HepG2 (cell line): Measurements from ENCODE around the gene ATP8B4. TPM values are rescaled to one million over a fixed set of nuclear protein-coding genes. Genes with fewer than 3 reads are reported as not detected.

Source experiments
- ATAC-seq: fragments of 200-7000 bp; cut with Tn5 transposase; 3 replicates; pipeline ENCODE4 v1.9.1; 2020; ENCODE audit warnings: mild to moderate bottlenecking, moderate library complexity
- BruUV-seq: library from RNA; stranded (reverse); fragments of 400-500 nt; replicated peaks from 2 replicates; lab custom pipeline; 2021; lab: Mats Ljungman, UMichigan
- CTCF ChIA-PET: fragments of 300-600 bp; formaldehyde crosslinking; extraction: SDS; loops from one replicate; lab custom pipeline; 2021; ENCODE audit warnings: low total read pairs, inconsistent platforms, low intra/inter-chr PET ratio; lab: Yijun Ruan, JAX
- POLR2A ChIA-PET: fragments of 350-600 bp; sonication (Branson Sonifier 250); formaldehyde crosslinking; loops from one replicate; lab custom pipeline; 2020; ENCODE audit warnings: antibody characterized with exemption, inconsistent platforms; lab: Yijun Ruan, JAX
- DNase-seq: peaks from one replicate; pipeline ENCODE4 v3.0.0-alpha.2; 2015; ENCODE audit warnings: low spot score
- FAIRE-seq: peaks from 3 replicates; lab custom pipeline; 2011; peaks lifted over from hg19 to GRCh38; lab: Jason Lieb, UNC
- H2AFZ ChIP-seq: one replicate; pipeline ENCODE4 v1.6.1; 2011; ENCODE audit warnings: low read length, inconsistent platforms
- H3K27ac ChIP-seq: fragments of 300-600 bp; 3 replicates; pipeline ENCODE4 v1.8.0; 2011; ENCODE audit warnings: mixed run types, mild to moderate bottlenecking, mixed read lengths, low read length, inconsistent platforms; ENCODE audit not compliant: insufficient read depth; ENCODE audit errors: extremely low read length
- H3K27me3 ChIP-seq, 2 experiments: fragments of 200-600 bp in 1 of 2; 2 replicates in 1 of 2; 3 replicates in 1 of 2; pipeline versions ENCODE4 v1.6.0 to v1.8.0; 2011; ENCODE audit warnings: low read length in 2 of 2, mild to moderate bottlenecking in 2 of 2, moderate library complexity in 2 of 2, inconsistent platforms in 1 of 2; ENCODE audit not compliant: insufficient read depth in 2 of 2, control insufficient read depth in 1 of 2
- H3K36me3 ChIP-seq, 2 experiments: fragments of 200-600 bp in 1 of 2; replicated peaks in 1 of 2; 2 replicates in 1 of 2; 3 replicates in 1 of 2; pipeline versions ENCODE4 v1.5.1 to v1.8.0; 2011; ENCODE audit warnings: low read length in 2 of 2, inconsistent platforms in 1 of 2; ENCODE audit not compliant: insufficient read depth in 2 of 2, control insufficient read depth in 1 of 2
- H3K4me1 ChIP-seq: 2 replicates; pipeline ENCODE4 v1.5.1; 2012; ENCODE audit warnings: low read length, inconsistent platforms; ENCODE audit not compliant: insufficient read depth
- H3K4me2 ChIP-seq: 2 replicates; pipeline ENCODE4 v1.6.0; 2011; ENCODE audit warnings: low read depth, low read length, inconsistent platforms
- H3K4me3 ChIP-seq, 3 experiments: fragments of 200-600 bp in 1 of 3; sonication (generic), shearing (Covaris generic) in 1 of 3; replicated peaks in 1 of 3; 2 replicates each; pipeline ENCODE4 v1.5.1; 2011 to 2016; ENCODE audit warnings: low read length in 3 of 3, inconsistent platforms in 2 of 3, low read depth in 2 of 3, mild to moderate bottlenecking in 2 of 3, control low read depth in 1 of 3, mixed read lengths in 1 of 3; ENCODE audit not compliant: insufficient read depth in 1 of 3
- H3K79me2 ChIP-seq: one replicate; pipeline ENCODE4 v1.6.1; 2011; ENCODE audit warnings: low read length, inconsistent platforms; ENCODE audit not compliant: insufficient read depth
- H3K9ac ChIP-seq: 2 replicates; pipeline ENCODE4 v1.6.0; 2011; ENCODE audit warnings: mild to moderate bottlenecking, low read depth, low read length, inconsistent platforms; ENCODE audit not compliant: insufficient read depth
- H3K9me3 ChIP-seq: 2 replicates; pipeline ENCODE4 v1.5.1; 2012; ENCODE audit warnings: mild to moderate bottlenecking, low read length
- H4K20me1 ChIP-seq: 2 replicates; pipeline ENCODE4 v1.6.0; 2011; ENCODE audit warnings: inconsistent platforms, mild to moderate bottlenecking, low read length, moderate library complexity; ENCODE audit not compliant: insufficient read depth
- AHR ChIP-seq: IDR thresholded peaks from 2 replicates; pipeline ENCODE4 v1.6.1; 2018; ENCODE audit warnings: missing genetic modification reagents, missing compliant biosample characterization
- CREB1 ChIP-seq, 2 experiments: fragments of 450-650 bp in 1 of 2; IDR thresholded peaks; 2 replicates each; pipeline ENCODE4 v1.6.1; 2016 to 2017; ENCODE audit warnings: control low read depth in 1 of 2, mild to moderate bottlenecking in 1 of 2, missing compliant biosample characterization in 1 of 2, missing genetic modification characterization in 1 of 2
- ELF1 ChIP-seq: sonication (generic); formaldehyde crosslinking; IDR thresholded peaks from 2 replicates; pipeline ENCODE4 v1.4.0; 2020; ENCODE audit warnings: missing genetic modification reagents
- GMEB1 ChIP-seq: sonication (generic); formaldehyde crosslinking; IDR thresholded peaks from 2 replicates; pipeline ENCODE4 v1.5.1; 2020; ENCODE audit warnings: missing genetic modification reagents, mild to moderate bottlenecking, borderline replicate concordance
- GMEB2 ChIP-seq: IDR thresholded peaks from 2 replicates; pipeline ENCODE4 v1.6.1; 2016; ENCODE audit warnings: missing biosample characterization, missing genetic modification reagents, low read depth
- ONECUT2 ChIP-seq: sonication (generic); formaldehyde crosslinking; IDR thresholded peaks from 2 replicates; pipeline ENCODE4 v1.4.0; 2020; ENCODE audit warnings: missing genetic modification reagents
- PHF20 ChIP-seq: sonication (generic); formaldehyde crosslinking; IDR thresholded peaks from 2 replicates; pipeline ENCODE4 v1.5.0; 2020; ENCODE audit warnings: mild to moderate bottlenecking, missing genetic modification reagents
- RFX5 ChIP-seq: IDR thresholded peaks from 2 replicates; pipeline ENCODE4 v1.6.1; 2011; ENCODE audit warnings: low read depth, low read length, improper control_type of control experiment
- THYN1 ChIP-seq: sonication (generic); formaldehyde crosslinking; IDR thresholded peaks from 2 replicates; pipeline ENCODE4 v1.8.1; 2023; ENCODE audit warnings: low read depth, mild to moderate bottlenecking, moderate library complexity, missing genetic modification reagents, borderline replicate concordance
- WGBS: methylation state at CpG from one replicate; pipeline ENCODE4 v1.1.6; 2017; ENCODE audit warnings: low lambda C conversion rate; 5-methylcytosine and 5-hydroxymethylcytosine counted together
- in situ Hi-C: cut with HindIII; loops from 2 replicates; pipeline ENCODE4 v1.10.0; 2017; ENCODE audit warnings: low pct_unique_long_range_greater_than_20kb; ENCODE audit not compliant: extremely low pct_ligation_motif_present
- intact Hi-C: fragments of 100-400 bp; cut with micrococcal nuclease; formaldehyde crosslinking; loops from one replicate; pipeline ENCODE4 v1.10.0; 2022; ENCODE audit not compliant: unreplicated experiment
- polyA plus RNA-seq, 8 experiments: library from polyadenylated mRNA; depleted of rRNA in 3 of 8; stranded (reverse) in 7 of 8; unstranded in 1 of 8; fragments of >200 nt; fragmentation: Illumina TruSeq in 4 of 8; extraction: Trizol in 4 of 8; gene quantifications; 2 replicates each; pipeline versions ENCODE4 v1.2.1 to v1.2.3, GENCODE V29; 2011 to 2016; ENCODE audit warnings: low read depth in 4 of 8, missing spikeins in 1 of 8, mixed read lengths in 1 of 8; ENCODE audit not compliant: insufficient read depth in 1 of 8
- total RNA-seq, 5 experiments: library from RNA; depleted of rRNA; stranded (reverse); fragments of >200 nt; fragmentation: Illumina TruSeq; extraction: Trizol; gene quantifications; 2 replicates each; pipeline ENCODE4 v1.2.3, GENCODE V29; 2016; ENCODE audit warnings: low read depth in 1 of 5
- TF ChIP-seq, protein P1 (sequence below): sonication (generic); formaldehyde crosslinking; IDR thresholded peaks from 2 replicates; pipeline ENCODE4 v1.8.1; 2023; ENCODE audit warnings: mild to moderate bottlenecking, inconsistent platforms, moderate library complexity, missing genetic modification reagents, borderline replicate concordance

The ATP8B4 gene
- total and polyA plus RNA-seq, 2 of the 13 experiments (the other 11 are each of a cell fraction or from before 2014, with no cell fraction given), result 0.24 to 0.69 TPM

DNA sequence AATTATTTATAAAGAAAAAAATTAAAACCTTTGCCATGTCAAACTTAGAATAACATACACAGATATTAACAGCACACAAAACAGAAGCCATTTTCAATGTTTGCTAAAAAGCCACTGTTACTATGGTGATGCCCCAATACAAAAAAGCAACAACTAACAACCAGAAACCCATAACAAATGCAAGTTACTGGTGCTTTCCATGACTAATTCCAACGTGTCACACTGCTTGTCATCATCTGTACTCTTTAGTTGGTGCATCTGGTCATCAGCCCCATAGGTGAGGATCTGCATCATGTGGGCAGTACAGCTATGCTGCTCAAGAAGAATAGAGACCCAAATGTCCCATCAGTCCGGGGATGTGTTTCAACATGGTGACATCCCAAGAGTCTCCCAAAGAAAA is 52.8 kb downstream of the ATP8B4 start:
- in situ Hi-C loops (no loop called here), intact Hi-C loops (no loop called here)
- H4K20me1 ChIP-seq, result no peaks in the 10 kb centered on the region
- H3K27me3 ChIP-seq, result no peaks in the 10 kb centered on the region
- no peak overlapping the region for H3K4me2 ChIP-seq
- FAIRE-seq (no peak), ATAC-seq (no peak), DNase-seq (no peak)
- H3K79me2 ChIP-seq, result no peaks in the 10 kb centered on the region
- H3K9ac ChIP-seq, result no peak overlapping the region
- H3K36me3 ChIP-seq, result no peaks in the 10 kb centered on the region
- TF ChIP-seq RFX5 (no peak), CREB1 (IDR thresholded peaks at IDR 0.05) (peak; percentile 43), CREB1 (CRISPR knock-in tag; IDR thresholded peaks at IDR 0.05) (no peak)
- WGBS, result 64% methylated on average over 2 of the region's 2 CpGs
- no peak overlapping the region for H2AFZ ChIP-seq
- no peaks in the 10 kb centered on the region for H3K9me3 ChIP-seq
- peaks cover 23% of the 10 kb centered on the region for H3K4me1 ChIP-seq
- ChIA-PET POLR2A (no interaction called here), CTCF (no interaction called here)
- no peak overlapping the region for H3K4me3 ChIP-seq
- no TSS peak for BruUV-seq
- no peak overlapping the region for H3K27ac ChIP-seq

DNA sequence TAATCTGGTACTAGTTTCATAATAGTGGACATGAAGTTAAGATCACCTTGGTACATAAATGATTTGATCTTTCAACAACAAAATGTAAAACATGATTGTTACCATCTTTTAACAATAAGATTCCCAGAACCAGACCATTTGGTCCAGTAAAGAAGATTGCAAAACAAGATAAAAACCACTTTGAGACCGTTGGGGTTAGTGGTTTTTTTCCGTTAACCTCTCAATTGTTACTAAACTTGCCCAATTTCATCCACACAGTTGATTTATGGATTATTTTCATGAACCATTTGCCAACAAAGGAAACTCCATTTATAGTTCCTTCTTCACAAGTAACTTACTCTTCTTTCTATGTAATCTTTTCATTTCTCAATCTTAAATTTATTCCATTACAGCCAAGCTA is 53.8 kb downstream of the ATP8B4 start:
- Histone ChIP-seq H4K20me1 (no peaks in the 10 kb centered on the region), H3K9ac (no peak overlapping the region), H3K27me3 (no peaks in the 10 kb centered on the region), H3K79me2 (no peaks in the 10 kb centered on the region)
- ChIA-PET CTCF (no interaction called here), POLR2A (no interaction called here)
- in situ Hi-C loops (no loop called here), intact Hi-C loops (no loop called here)
- no TSS peak for BruUV-seq
- WGBS, result 54% methylated on average over 2 of the region's 2 CpGs
- TF ChIP-seq GMEB1 (CRISPR knock-in tag) (no peak), ONECUT2 (no peak), THYN1 (no peak), ELF1 (no peak), AHR (no peak), GMEB2 (CRISPR knock-in tag) (no peak), PHF20 (CRISPR knock-in tag) (no peak)
- TF ChIP-seq, protein P1, sequence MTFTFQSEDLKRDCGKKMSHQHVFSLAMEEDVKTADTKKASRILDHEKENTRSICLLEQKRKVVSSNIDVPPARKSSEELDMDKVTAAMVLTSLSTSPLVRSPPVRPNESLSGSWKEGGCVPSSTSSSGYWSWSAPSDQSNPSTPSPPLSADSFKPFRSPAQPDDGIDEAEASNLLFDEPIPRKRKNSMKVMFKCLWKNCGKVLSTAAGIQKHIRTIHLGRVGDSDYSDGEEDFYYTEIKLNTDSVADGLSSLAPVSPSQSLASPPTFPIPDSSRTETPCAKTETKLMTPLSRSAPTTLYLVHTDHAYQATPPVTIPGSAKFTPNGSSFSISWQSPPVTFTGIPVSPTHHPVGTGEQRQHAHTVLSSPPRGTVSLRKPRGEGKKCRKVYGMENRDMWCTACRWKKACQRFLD (CRISPR knock-in tag), result no peak
- TF ChIP-seq, all 625 proteins: peak for 0
- Histone ChIP-seq H3K36me3 (no peaks in the 10 kb centered on the region), H3K4me2 (no peak overlapping the region), H3K4me1 (peaks cover 23% of the 10 kb centered on the region), H2AFZ (no peak overlapping the region), H3K4me3 (no peak overlapping the region), H3K9me3 (no peaks in the 10 kb centered on the region), H3K27ac (no peak overlapping the region)
- FAIRE-seq (no peak), ATAC-seq (no peak), DNase-seq (no peak)
